NCI-H69 (cell line): ENCODE measurements around the gene TP73.
A peak's percentile ranks its signal among the peaks of the same experiment; 100 is the strongest.
"Not testable (repeated sequence)": the region's sequence is repeated elsewhere in the genome, so short reads cannot be mapped to it uniquely, and the experiment has no call there.

Source experiments
- DNase-seq: peaks from one replicate; lab custom pipeline; 2025; lab: John Stamatoyannopoulos, UW

The TP73 gene

DNA sequence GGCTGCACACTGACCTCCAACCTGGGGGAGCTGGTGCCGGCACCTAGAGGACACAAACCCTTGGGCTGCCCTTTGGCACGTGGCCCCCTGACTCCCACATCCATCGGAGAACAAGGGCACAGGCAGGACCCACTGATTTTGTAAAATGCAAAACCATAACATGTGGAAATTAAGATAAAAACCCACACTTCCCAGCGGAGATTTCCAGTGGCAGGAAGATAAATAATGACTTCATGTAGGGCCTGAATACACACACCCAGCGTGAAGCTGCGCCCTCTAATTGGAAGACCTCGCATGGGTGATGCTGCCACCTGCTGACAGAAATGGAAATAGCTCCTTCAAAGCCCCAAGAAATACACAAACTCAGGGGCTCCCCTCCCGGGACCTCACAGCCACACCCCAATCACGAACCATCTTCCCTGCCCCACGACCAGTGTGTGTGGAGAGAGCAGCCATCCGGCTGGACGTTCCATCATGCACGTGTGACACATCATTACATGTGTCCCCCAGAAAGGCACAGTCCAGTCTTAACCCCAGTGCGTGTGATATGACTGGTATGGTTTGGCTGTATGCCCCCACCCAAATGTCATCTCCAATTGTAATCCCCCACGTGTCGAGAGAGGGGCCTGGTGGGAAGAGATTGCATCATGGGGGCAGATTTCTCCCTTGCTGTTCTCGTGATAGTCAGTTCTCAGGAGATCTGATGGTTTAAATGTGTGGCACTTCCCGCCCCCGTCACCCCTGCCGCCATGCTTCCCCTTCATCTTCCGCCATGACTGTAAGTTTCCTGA is 33.2 kb upstream of the TP73 start:
- DNase-seq = peak; percentile 79

GRCh38 chr1:3620708-3621107 is 31.6 kb upstream of the TP73 start:
- DNase-seq = no peak

- peak; percentile 44 for DNase-seq
Observed at GRCh38 chr1:3621151-3621671, 31.1 kb upstream of the TP73 start.

DNA sequence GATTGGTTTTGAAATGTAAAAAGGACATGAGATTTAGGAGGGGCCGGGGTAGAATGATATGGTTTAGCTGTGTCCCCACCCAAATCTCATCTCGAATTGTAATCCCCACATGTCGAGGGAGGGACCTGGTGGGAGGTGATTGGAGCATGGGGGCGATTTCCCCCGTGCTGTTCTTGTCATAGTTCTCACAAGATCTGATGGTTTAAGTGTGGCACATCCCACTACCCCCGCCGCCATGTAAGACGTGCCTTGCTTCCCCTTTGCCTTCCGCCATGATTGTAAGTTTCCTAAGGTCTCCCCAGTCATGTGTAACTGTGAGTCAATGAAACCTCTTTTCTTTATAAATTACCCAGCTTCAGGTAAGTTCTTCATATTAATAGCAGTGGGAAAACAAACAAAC is 30.2 kb upstream of the TP73 start:
- DNase-seq = not testable (repeated sequence)

DNA sequence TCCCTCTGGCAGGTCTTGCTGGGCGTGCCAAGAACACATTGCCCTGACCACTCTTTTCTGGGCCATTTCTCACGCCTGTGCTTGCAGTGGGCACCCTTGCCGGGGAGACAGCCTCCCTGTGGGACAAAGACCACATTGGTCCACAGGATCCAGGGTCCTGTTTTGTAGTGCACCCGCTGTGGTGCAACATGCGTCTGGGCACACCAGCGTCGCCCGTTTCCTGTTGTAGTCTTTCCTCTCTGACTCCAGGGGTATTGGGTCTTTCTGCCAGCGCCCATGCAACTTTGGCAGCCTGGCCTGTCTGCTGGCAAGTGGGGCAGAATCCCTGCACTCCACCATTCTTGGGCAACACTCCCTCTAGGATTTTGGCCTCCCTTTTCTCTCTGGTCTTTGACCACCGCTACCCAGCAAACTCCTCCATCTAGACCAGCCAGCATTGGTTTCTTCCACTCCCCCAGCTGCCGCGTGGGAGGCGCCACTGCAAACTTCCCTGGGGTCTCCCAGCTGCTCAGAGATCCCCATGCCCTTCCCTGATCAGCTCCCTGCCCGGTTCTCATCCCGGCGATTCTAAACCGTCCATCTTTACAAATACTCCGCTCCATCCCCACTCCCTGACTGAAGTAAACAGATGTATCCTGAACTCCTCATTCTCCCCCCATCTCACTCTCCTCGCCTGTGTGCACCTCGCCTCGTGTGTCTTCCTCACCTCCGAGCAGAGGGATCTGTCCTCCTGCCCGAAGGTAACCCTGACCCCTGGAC is 28.7 kb upstream of the TP73 start:
- no peak for DNase-seq

GRCh38 chr1:3624200-3625136 is 27.8 kb upstream of the TP73 start, which contains the start of gene TPRG1L:
Gene TPRG1L (plus strand): TSS chr1:3625015. CDS start chr1:3625073, 58 bp downstream.
- peak; percentile 95 for DNase-seq

DNA sequence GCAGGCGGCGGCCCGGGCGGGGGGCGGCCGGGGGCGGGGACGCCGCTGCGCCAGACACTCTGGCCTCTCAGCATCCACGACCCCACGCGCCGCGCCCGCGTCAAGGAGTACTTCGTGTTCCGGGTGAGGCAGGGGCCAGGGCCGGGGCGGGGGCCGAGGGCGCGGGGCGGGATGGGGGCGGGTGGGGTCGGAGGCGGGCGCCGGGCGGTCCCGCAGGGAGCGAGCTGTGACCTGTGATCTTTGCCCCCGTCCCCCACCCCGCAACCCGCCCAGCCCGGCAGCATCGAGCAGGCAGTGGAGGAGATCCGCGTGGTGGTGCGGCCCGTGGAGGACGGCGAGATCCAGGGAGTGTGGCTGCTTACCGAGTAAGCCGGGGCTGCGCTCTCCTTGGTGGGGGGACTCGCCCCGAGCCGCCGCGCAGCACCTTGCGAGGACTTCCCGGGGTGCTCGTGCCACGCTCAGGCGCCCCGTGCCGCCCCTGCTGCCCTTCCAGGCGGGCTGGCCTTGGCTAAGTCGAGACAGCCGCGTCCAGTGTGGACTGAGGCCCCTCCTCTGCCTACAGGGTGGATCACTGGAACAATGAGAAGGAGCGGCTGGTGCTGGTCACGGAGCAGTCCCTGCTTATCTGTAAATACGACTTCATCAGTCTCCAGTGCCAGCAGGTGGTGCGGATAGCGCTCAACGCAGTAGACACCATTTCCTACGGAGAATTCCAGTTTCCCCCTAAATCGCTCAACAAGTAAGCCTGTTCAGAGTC is 27.0 kb upstream of the TP73 start:
- peak; percentile 23 for DNase-seq

DNA sequence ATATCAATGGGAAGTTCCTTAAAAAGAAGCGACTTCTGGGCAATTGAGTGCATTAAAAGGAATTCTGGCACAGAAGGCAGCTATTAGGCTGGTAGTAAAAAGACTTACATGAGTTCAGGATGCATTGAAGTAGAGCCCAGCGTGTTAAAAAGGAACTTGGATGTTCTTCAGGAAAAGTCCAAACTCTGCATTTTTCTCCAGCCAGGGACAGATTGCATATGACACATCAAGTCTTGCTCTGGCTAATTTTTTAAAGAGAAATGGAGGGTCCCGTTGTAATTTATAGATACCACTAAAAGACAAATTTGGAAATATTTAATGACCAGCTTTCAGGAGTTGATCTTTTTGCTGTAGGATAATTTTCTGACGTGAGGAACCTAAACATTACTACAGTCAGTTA is 26.3 kb upstream of the TP73 start:
- no peak for DNase-seq

DNA sequence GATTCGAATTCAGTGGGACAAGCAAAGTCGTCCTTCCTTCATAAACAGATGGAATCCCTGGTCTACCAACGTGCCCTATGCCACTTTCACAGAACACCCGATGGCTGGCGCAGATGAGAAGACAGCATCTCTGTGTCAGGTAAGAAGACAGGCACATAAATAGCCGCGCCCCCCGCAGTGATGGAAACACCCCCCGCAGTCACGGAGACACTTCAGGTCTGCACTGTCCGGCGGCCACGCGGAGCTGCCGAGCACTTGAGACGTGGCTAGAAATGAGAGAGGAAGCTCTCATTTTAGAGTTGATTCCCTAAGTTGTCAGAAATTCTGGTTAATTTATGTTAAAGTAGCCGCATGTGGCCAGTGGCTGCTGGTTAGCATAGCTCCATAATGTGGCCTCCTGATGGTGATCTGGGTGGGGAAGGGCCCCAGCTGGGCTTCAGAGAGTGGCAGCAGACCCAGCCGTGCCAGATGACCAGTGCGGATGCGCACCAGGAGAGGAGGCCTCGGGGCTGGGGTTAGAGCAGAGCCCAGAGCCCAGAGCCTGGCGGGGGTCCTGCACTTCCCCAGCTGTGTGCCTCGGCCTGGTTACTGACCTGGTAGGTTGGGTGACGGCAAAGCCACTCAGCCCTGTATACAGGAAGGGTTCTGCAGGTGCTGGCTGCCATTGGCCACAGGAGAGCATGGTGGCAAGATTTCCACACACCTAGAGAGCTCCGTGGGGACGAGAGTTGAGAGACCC is 24.6 kb upstream of the TP73 start:
- no peak for DNase-seq

DNA sequence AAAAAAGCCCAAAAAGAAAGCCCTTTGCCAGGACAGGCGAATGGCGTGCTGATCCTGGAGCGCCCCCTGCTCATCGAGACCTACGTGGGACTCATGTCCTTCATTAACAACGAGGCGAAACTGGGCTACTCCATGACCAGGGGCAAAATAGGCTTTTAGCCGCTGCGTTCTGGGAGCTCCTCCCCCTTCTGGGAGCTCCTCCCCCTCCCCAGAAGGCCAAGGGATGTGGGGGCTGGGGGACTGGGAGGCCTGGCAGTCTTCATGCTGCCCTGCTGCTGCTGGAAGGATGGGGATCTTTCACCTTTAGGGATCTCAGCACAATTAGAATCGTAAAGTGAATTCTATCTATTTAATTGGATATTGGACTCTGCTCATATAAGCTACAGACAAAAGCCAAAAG is 23.9 kb upstream of the TP73 start:
- DNase-seq = no peak

DNA sequence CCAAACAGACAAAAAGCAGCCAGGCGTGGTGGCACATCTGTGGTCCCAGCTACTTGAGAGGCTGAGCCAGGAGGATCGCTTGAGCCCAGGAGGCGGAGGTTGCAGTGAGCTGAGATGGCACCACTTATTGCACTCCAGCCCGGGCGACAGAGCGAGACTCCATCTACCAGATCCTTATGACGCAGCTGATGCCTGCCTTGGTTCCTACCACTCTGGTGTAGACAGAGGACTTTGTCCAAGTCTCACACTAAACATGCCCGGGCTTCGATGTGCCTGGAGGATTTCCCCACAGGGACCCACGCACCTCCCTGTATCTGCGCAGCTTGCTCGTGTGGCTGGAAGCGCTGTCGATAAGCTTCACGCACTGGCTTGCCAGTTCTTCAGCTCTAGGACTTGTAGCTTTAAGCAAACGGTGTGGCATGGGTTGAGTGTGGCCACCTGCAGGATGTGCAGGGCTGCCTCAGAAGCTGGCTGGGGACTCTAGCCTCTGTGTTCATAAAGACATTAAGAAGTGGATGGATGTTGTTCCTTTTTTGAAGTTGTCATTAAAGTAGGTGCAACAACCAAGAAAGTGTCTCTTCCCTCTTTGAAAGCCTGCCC is 22.7 kb upstream of the TP73 start:
- DNase-seq = no peak

DNA sequence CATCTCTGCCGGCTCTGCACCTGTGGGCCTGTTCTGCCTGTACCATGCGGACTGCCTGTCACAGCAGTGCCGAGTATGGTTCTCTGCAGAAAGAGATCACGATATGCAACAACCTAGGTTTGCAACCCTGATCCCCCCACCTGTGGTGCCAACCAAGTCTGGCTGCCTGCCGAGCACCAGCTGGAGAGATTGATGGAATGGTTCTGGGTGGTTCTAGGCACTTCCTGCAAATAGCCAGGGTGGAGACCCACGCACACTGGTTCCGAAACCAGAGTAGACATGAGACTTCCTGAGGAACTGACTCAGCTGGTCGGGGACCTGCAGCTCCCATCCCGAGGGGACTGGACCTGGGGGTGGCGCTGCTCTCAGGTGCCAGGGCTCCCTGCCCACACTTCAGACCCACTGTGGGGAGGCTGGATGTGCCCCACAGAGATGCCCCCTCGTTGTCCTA is 22.1 kb upstream of the TP73 start:
- DNase-seq = no peak

- no peak for DNase-seq
Observed at GRCh38 chr1:3630914-3631313, 21.4 kb upstream of the TP73 start.

DNA sequence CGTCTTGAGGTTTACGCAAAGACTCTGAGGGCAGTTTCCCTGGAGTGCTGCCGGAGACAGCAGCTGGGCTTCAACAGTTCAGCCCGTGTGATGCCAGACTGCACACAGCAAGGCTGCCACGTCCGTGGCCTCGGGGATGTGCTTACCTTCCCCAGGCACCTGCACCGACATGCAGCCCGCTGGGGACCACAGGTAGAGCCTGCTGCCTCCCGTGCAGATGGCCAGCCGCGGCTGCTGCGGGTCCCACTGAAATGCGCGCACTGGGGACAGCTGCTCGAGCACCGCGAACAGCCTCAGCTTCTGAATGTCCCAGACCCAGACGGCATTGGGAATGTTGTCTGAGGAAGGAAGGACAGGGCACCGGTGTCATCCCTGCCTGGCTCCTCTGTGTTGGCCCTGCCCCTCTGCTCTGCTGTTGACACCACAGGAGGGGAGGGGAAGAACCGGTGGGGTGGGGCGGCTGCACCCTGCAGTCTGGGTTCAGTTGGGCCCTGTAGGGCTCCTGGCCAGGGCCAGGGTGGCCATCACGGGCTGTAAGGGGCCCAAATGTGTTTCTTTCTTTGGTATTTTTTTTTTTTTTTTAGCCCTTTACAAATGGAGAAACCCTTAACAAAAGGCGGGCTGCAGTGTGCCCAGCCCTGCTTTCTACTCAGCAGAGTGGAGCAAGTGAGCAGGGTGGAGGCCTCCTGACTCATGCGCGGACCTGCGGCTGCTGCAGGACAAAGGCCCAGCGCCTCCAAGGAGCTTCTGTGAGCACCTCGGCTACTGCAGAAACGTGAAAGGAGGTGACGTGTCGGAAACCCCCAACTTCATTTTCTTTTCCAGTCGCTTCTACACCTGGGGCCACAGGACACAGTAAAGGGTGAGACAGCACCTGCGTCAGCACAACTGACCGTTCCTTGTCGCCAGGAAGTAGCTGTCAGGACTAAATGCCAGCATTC is 20.7 kb upstream of the TP73 start:
- no peak for DNase-seq

- DNase-seq = no peak
Observed at GRCh38 chr1:3632298-3632697, 20.0 kb upstream of the TP73 start.

- DNase-seq = no peak
Observed at GRCh38 chr1:3632716-3633343, 19.5 kb upstream of the TP73 start.

DNA sequence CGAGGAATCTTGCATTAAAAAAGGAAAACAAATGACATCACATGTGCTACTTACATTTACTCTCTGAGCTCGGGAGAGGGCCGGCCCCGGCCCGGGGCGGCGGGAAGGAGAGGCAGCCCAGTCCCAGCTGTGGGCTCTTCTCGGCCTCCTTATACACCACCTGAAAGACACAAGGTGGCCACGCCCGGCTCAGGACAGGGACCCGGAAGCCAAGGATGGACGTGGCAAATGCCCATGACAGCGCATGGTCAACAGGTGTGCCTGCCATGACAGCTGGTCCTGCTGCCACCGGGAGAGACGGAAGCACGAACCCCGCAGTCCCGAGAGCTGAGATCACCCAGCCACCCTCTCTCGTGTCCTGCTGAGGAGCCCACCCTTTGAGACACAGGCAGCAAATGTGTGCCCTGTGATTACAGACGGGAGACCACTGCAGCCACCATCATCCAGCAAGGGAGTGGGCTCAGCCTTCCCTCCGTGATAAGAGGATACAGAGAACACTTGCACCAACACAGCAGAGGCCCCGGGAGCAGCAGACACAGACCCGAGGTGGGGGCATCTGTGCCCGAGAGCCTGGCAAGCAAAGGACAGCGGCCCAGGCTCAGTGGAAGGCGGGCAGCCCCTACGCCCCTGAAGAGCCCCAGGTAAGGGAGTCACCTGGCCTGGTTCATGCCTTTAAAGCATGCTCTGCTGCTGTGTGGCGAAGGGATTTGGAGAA is 18.8 kb upstream of the TP73 start:
- no peak for DNase-seq
